AG09319 (cell line): Measurements from ENCODE around the gene GSDME.

ENCODE experiments used
- DNase-seq: peaks from one replicate; pipeline ENCODE4 v3.0.0-alpha.2; 2010; ENCODE audit warnings: low read depth; ENCODE audit errors: extremely low read depth
- CTCF ChIP-seq: IDR thresholded peaks from 2 replicates; pipeline ENCODE4 v1.5.1; 2011; ENCODE audit warnings: low read depth, mild to moderate bottlenecking, inconsistent platforms, low read length, moderate library complexity

The GSDME gene

GRCh38 chr7:24784277-24784676 is 27.0 kb upstream of the GSDME start:
- DNase-seq, result no peak
- no peak for TF ChIP-seq CTCF

GRCh38 chr7:24783698-24784097 is 26.4 kb upstream of the GSDME start:
- DNase-seq, result no peak
- no peak for TF ChIP-seq CTCF

- no peak for DNase-seq
- no peak for TF ChIP-seq CTCF
Observed at GRCh38 chr7:24781106-24781505, 23.8 kb upstream of the GSDME start.

- DNase-seq, result no peak
- TF ChIP-seq CTCF, result no peak
Observed at GRCh38 chr7:24779283-24779655, 22.0 kb upstream of the GSDME start.

GRCh38 chr7:24778543-24779282 is 21.4 kb upstream of the GSDME start:
- DNase-seq, result peak; percentile 81
- TF ChIP-seq CTCF, result no peak

GRCh38 chr7:24777806-24778205 is 20.5 kb upstream of the GSDME start:
- DNase-seq, result no peak
- TF ChIP-seq CTCF, result no peak

GRCh38 chr7:24773646-24774045 is 16.4 kb upstream of the GSDME start:
- TF ChIP-seq CTCF, result no peak
- no peak for DNase-seq
